SJCRH30 (cell line): ENCODE measurements around the gene COL4A2. TPM values are rescaled to one million over a fixed set of nuclear protein-coding genes. Genes with fewer than 3 reads are reported as not detected.

Source experiments
- DNase-seq, 2 experiments: peaks; one replicate each; pipeline ENCODE4 v3.0.0-alpha.2; 2015 to 2020
- H3K27ac ChIP-seq: fragments of 250-450 bp; sonication (Bioruptor Pico); 2 replicates; pipeline ENCODE4 v1.5.1; 2020; ENCODE audit warnings: mild to moderate bottlenecking, moderate library complexity
- H3K27me3 ChIP-seq: fragments of 250-450 bp; sonication (Bioruptor Pico); 2 replicates; pipeline ENCODE4 v1.5.1; 2020; ENCODE audit warnings: mild to moderate bottlenecking, moderate library complexity
- H3K36me3 ChIP-seq: fragments of 250-450 bp; sonication (Bioruptor Pico); 2 replicates; pipeline ENCODE4 v1.5.1; 2020; ENCODE audit warnings: mild to moderate bottlenecking, moderate library complexity
- H3K4me1 ChIP-seq: fragments of 250-450 bp; sonication (Bioruptor Pico); 2 replicates; pipeline ENCODE4 v1.5.1; 2020; ENCODE audit warnings: mild to moderate bottlenecking, moderate library complexity
- H3K4me3 ChIP-seq: fragments of 250-450 bp; sonication (Bioruptor Pico); 2 replicates; pipeline ENCODE4 v1.5.1; 2020; ENCODE audit warnings: mild to moderate bottlenecking, moderate library complexity
- H3K9me3 ChIP-seq: fragments of 250-450 bp; sonication (Bioruptor Pico); replicated peaks from 2 replicates; pipeline ENCODE4 v1.5.1; 2020; ENCODE audit warnings: mild to moderate bottlenecking, moderate library complexity
- total RNA-seq: library from RNA; depleted of rRNA; stranded (reverse); fragments of >200 nt; shearing (Covaris generic); gene quantifications from 2 replicates; pipeline ENCODE4 v1.2.3, GENCODE V29; 2014

The COL4A2 gene
- total RNA-seq, 1 experiment from 2014 or later: 251 TPM

DNA sequence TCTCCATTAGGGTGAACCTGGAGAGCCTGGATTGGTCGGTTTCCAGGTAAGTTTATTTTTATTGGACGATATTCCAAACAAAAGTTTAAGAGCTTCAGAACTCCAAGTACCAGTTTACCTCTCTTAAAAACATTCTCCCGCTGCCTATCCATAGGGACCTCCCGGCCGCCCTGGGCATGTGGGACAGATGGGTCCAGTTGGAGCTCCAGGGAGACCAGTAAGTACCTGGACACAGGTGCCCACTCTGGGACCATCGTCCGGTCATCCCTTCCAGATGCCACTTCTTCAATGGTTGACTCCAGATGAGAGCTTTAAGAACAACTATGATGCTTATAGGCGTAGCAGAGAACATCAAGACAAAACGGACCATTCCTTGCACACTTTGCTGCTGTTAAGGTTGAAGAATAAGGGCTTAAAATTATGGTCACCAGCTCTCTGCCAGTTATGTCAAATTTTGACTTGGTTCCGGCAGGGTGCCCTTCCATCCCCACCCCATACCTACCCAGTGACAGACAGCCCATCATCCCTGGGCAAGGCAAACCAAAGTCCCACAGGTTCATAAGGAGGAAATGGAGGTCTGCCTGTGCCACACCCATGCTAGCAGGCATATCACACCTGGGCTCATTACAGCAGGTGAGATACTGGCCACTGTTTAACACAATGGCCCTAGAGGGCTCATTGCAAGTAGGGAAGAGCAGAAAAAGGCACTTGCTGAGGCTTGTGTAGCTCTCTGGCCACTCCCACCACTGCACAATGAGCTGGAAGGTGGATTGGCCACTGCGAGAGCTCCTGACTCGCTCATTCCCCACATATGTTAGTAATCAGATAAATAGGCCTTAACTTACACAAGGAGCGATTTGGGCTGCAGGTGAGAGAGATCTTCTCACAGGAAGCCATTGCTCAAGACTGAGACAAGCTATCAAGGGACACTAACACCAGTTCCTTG, 123.6 kb downstream of the COL4A2 start:
- peaks cover 72% of the 10 kb centered on the region for H3K36me3 ChIP-seq
- H3K27ac ChIP-seq: no peak overlapping the region
- DNase-seq: no peak

DNA sequence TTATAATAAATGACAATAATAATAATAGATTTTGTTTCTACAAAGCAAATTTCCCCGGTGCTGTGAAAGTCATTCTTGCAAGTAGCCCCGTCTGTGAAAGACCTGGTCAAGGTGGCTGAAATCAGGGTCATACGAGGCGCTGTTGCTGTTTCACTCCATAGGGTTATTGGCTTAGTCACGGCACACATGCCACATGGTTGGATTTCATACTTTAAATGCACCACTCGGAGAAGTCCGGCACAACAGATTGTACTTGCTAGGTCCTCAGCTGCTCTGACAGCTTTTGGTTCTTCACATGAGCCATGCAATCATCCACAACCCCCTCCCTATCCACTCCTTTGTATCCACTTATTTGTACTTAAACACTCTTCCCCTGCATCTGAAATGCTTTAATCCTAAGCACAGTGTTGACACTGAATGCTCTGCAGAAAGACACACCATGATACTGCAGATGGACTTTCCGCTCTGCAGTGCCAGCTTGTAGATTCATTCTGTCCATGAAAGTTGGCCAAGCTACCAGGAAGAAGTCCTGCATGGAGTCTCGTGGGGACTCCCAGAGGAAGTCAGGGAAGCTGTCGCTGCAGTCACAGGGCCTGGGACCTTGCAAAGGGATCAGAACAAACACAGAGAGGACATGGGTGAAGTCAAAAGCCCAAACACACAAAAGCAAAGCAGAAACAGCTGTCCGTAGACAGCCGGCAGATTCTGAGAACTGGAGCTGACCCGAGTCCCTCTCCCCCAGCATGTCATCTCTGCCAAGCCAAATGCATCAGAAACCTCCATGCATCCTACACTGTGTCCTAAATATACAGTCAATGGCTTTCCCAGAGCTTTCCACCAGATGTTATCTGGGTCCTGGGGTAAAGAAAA, 124.6 kb downstream of the COL4A2 start:
- H3K27me3 ChIP-seq: no peaks in the 10 kb centered on the region
- H3K36me3 ChIP-seq: peaks cover 67% of the 10 kb centered on the region
- no peaks in the 10 kb centered on the region for H3K9me3 ChIP-seq
- H3K4me1 ChIP-seq: no peaks in the 10 kb centered on the region
- no peak for DNase-seq
- no peak overlapping the region for H3K4me3 ChIP-seq
- no peak overlapping the region for H3K27ac ChIP-seq

More for the DNA sequence above, 123.6 kb downstream of the COL4A2 start:
- no peaks in the 10 kb centered on the region for H3K9me3 ChIP-seq
- H3K4me3 ChIP-seq: no peak overlapping the region
- no peaks in the 10 kb centered on the region for H3K27me3 ChIP-seq
- H3K4me1 ChIP-seq: no peaks in the 10 kb centered on the region

GRCh38 chr13:110432522-110432921, 125.4 kb downstream of the COL4A2 start:
- H3K4me1 ChIP-seq: no peaks in the 10 kb centered on the region
- H3K9me3 ChIP-seq: no peaks in the 10 kb centered on the region
- H3K36me3 ChIP-seq: peaks cover 69% of the 10 kb centered on the region
- H3K27ac ChIP-seq: no peak overlapping the region
- DNase-seq: no peak
- no peaks in the 10 kb centered on the region for H3K27me3 ChIP-seq
- H3K4me3 ChIP-seq: no peak overlapping the region

GRCh38 chr13:110433014-110433413, 125.9 kb downstream of the COL4A2 start:
- no peak overlapping the region for H3K4me3 ChIP-seq
- no peak overlapping the region for H3K27ac ChIP-seq
- DNase-seq: no peak
- no peaks in the 10 kb centered on the region for H3K9me3 ChIP-seq
- peaks cover 74% of the 10 kb centered on the region for H3K36me3 ChIP-seq
- no peaks in the 10 kb centered on the region for H3K27me3 ChIP-seq
- no peaks in the 10 kb centered on the region for H3K4me1 ChIP-seq

GRCh38 chr13:110434629-110435028, 127.5 kb downstream of the COL4A2 start:
- H3K36me3 ChIP-seq: peaks cover 81% of the 10 kb centered on the region
- H3K4me1 ChIP-seq: no peaks in the 10 kb centered on the region
- H3K9me3 ChIP-seq: no peaks in the 10 kb centered on the region
- DNase-seq: no peak
- H3K4me3 ChIP-seq: no peak overlapping the region
- no peak overlapping the region for H3K27ac ChIP-seq
- no peaks in the 10 kb centered on the region for H3K27me3 ChIP-seq

GRCh38 chr13:110435331-110435730, 128.2 kb downstream of the COL4A2 start:
- no peaks in the 10 kb centered on the region for H3K9me3 ChIP-seq
- H3K27me3 ChIP-seq: no peaks in the 10 kb centered on the region
- H3K4me3 ChIP-seq: no peak overlapping the region
- H3K27ac ChIP-seq: no peak overlapping the region
- no peaks in the 10 kb centered on the region for H3K4me1 ChIP-seq
- DNase-seq: no peak
- peaks cover 82% of the 10 kb centered on the region for H3K36me3 ChIP-seq

- DNase-seq: no peak
- H3K4me3 ChIP-seq: no peak overlapping the region
- H3K4me1 ChIP-seq: no peaks in the 10 kb centered on the region
- no peaks in the 10 kb centered on the region for H3K27me3 ChIP-seq
- H3K9me3 ChIP-seq: no peaks in the 10 kb centered on the region
- no peak overlapping the region for H3K27ac ChIP-seq
- H3K36me3 ChIP-seq: peaks cover 74% of the 10 kb centered on the region
Observed at GRCh38 chr13:110436276-110436675, 129.2 kb downstream of the COL4A2 start.

GRCh38 chr13:110436786-110437370, 129.8 kb downstream of the COL4A2 start:
- H3K9me3 ChIP-seq: no peaks in the 10 kb centered on the region
- DNase-seq: no peak
- H3K4me1 ChIP-seq: no peaks in the 10 kb centered on the region
- H3K36me3 ChIP-seq: peaks cover 72% of the 10 kb centered on the region
- no peak overlapping the region for H3K27ac ChIP-seq
- no peak overlapping the region for H3K4me3 ChIP-seq
- H3K27me3 ChIP-seq: no peaks in the 10 kb centered on the region

DNA sequence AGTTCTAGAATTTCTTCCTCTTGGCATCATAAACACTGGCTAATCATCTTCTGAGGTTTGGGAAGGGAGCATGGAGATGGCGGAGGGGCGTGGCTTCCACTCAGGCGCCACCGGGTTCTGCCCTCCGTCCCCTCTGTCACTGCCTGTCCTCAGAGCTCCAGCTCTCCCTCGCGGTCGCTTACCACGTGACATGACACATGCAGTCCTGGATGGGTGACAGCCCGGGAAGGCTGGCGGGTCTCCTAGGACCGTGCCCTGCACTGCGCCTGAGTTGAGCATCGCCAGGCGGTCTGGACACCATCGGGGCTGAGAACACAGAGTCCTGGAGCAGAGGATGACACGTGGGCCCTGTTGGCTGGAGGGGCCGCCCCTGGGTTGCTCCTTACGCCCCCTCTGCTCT, 131.1 kb downstream of the COL4A2 start:
- H3K9me3 ChIP-seq: no peaks in the 10 kb centered on the region
- no peak overlapping the region for H3K27ac ChIP-seq
- no peak for DNase-seq
- peaks cover 68% of the 10 kb centered on the region for H3K36me3 ChIP-seq
- H3K4me3 ChIP-seq: no peak overlapping the region
- H3K27me3 ChIP-seq: no peaks in the 10 kb centered on the region
- no peaks in the 10 kb centered on the region for H3K4me1 ChIP-seq

DNA sequence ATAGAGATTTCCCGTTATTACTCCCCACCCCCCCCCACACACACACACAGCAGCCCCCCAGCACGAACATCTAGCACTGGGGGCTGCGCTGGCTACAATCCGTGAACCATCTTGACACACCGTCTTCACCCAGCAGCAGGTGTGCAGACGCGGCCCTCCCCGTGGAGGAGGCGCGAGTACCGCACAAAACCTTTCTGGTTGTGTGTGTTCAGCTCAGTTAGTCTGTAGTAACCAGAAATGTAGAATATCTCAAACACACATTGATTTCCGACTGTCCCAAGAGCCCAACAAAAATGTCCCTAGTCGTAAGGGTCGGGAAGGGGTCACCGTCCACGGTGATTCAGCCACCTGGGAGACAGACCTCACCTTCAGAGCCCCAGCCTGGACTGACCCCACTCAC, 131.7 kb downstream of the COL4A2 start:
- Histone ChIP-seq H3K36me3 (peaks cover 64% of the 10 kb centered on the region), H3K27ac (no peak overlapping the region)

DNA sequence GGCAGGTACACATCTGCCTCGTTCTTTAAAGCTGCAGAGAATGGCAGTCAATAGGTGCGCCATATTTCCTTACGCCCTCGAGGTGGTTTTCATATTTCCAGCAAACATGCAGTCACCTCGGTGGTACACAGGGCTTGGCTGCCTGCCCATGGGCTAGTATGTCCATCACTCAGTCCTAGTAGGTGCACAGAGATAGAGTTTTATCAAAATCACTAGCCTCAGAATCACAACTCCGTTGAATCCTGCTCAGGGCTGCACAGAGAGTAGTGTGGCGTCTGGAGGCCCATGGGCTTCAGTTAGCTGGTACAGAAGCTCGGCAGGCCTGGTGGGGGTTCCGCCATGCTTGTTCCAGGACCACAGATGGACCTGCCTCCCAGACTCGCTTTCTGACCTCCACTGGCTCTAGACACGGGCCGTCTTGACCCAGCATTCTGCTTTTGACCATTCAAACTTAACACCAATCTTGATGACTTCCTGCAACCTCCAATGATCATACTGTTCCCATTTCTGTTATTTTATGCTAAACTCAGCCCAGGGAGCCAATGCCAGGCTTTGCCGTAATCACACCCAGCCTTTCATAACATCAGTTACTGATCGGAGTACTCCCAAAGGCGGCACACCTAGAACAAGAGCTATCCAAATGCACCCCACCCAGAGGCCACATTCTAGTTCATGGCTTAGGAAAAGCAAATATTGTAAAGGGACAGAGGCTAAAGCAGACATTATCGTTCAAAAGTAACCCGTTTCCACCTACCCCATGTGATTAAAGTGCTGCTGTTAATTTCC, 134.1 kb downstream of the COL4A2 start:
- H3K4me3 ChIP-seq: no peak overlapping the region
- no peaks in the 10 kb centered on the region for H3K9me3 ChIP-seq
- H3K27me3 ChIP-seq: no peaks in the 10 kb centered on the region
- peaks cover 48% of the 10 kb centered on the region for H3K36me3 ChIP-seq
- DNase-seq: no peak
- H3K27ac ChIP-seq: no peak overlapping the region
- no peaks in the 10 kb centered on the region; the same call in 1 of the 2 replicates for H3K4me1 ChIP-seq

More for the DNA sequence above, 131.7 kb downstream of the COL4A2 start:
- H3K4me3 ChIP-seq: no peak overlapping the region
- H3K9me3 ChIP-seq: no peaks in the 10 kb centered on the region
- H3K27me3 ChIP-seq: no peaks in the 10 kb centered on the region
- H3K4me1 ChIP-seq: no peaks in the 10 kb centered on the region; the same call in 1 of the 2 replicates
- DNase-seq: no peak

GRCh38 chr13:110442930-110443621, 136.0 kb downstream of the COL4A2 start:
- peaks cover 43% of the 10 kb centered on the region for H3K36me3 ChIP-seq
- H3K4me3 ChIP-seq: no peak overlapping the region
- H3K27ac ChIP-seq: no peak overlapping the region
- DNase-seq: no peak
- no peaks in the 10 kb centered on the region for H3K27me3 ChIP-seq
- no peaks in the 10 kb centered on the region; the same call in 1 of the 2 replicates for H3K4me1 ChIP-seq
- no peaks in the 10 kb centered on the region for H3K9me3 ChIP-seq

- DNase-seq: no peak
- H3K4me3 ChIP-seq: no peak overlapping the region
- no peaks in the 10 kb centered on the region; the same call in 1 of the 2 replicates for H3K4me1 ChIP-seq
- no peaks in the 10 kb centered on the region for H3K9me3 ChIP-seq
- no peak overlapping the region for H3K27ac ChIP-seq
- no peaks in the 10 kb centered on the region for H3K27me3 ChIP-seq
- peaks cover 39% of the 10 kb centered on the region for H3K36me3 ChIP-seq
Observed at GRCh38 chr13:110443622-110444225, 136.6 kb downstream of the COL4A2 start.
